Measurements from ENCODE around the gene ANXA4.

GRCh38 chr2:69753659-69754363 lies 11.9 kb downstream of the ANXA4 start:
- TF ChIP-seq CTCF (conservative IDR thresholded peaks at IDR 0.05; ENCODE audit: low read depth in 2 of 2) (no peak), POLR2AphosphoS5 (IDR thresholded peaks at IDR 0.05; ENCODE audit: low read depth) (no peak), REST (IDR thresholded peaks at IDR 0.05; ENCODE audit: unreplicated experiment) (no peak), EZH2 (IDR thresholded peaks at IDR 0.05; ENCODE audit: low read depth, unreplicated experiment) (no peak), CREB1 (CRISPR knock-in tag; IDR thresholded peaks at IDR 0.05; ENCODE audit: low read depth) (no peak), EZH2phosphoT487 (IDR thresholded peaks at IDR 0.05; ENCODE audit: unreplicated experiment) (no peak), JUNB (IDR thresholded peaks at IDR 0.05; ENCODE audit: unreplicated experiment) (no peak), ETS1 (IDR thresholded peaks at IDR 0.05) (no peak), NANOG (IDR thresholded peaks at IDR 0.05; ENCODE audit: borderline replicate concordance) (no peak), ZNF331 (CRISPR knock-in tag; IDR thresholded peaks at IDR 0.05; ENCODE audit: low read depth) (no peak), ZNF462 (CRISPR knock-in tag; IDR thresholded peaks at IDR 0.05) (no peak), STAT1 (IDR thresholded peaks at IDR 0.05; ENCODE audit: unreplicated experiment) (no peak)
